Activated B cell treated with CpG ODN at 0.5 μM for 24 hours (primary cell): ENCODE measurements around the gene GBP4. TPM values are rescaled to one million over a fixed set of nuclear protein-coding genes. Genes with fewer than 3 reads are reported as not detected.

Source experiments
- ATAC-seq: fragments of 200-7000 bp; cut with Tn5 transposase; one replicate; pipeline ENCODE4 v1.10.0; 2021; ENCODE audit warnings: low read depth, mild to moderate bottlenecking, moderate library complexity
- CTCF ChIA-PET: fragments of 350-600 bp; sonication (Branson Sonifier 250); formaldehyde crosslinking; loops from one replicate; lab custom pipeline; 2021; ENCODE audit warnings: antibody characterized with exemption; lab: Charles Lee
- POLR2A ChIA-PET: fragments of 350-600 bp; sonication (Branson Sonifier 250); formaldehyde crosslinking; loops from one replicate; lab custom pipeline; 2021; ENCODE audit warnings: antibody characterized with exemption; lab: Charles Lee
- DNase-seq: peaks from one replicate; pipeline ENCODE4 v3.0.0; 2022
- H3K27ac Mint-ChIP-seq: one replicate; pipeline ENCODE4 v1.8.0; 2020; ENCODE audit warnings: mixed read lengths
- H3K27me3 Mint-ChIP-seq: one replicate; pipeline ENCODE4 v1.8.0; 2021; ENCODE audit warnings: mixed read lengths
- H3K36me3 Mint-ChIP-seq: one replicate; pipeline ENCODE4 v1.8.0; 2021; ENCODE audit warnings: low read depth, mixed read lengths
- H3K4me1 Mint-ChIP-seq: one replicate; pipeline ENCODE4 v1.8.0; 2021; ENCODE audit warnings: mixed read lengths
- H3K4me3 Mint-ChIP-seq: one replicate; pipeline ENCODE4 v1.8.0; 2020; ENCODE audit warnings: mild to moderate bottlenecking, mixed read lengths
- H3K9me3 Mint-ChIP-seq: one replicate; pipeline ENCODE4 v1.8.0; 2020; ENCODE audit warnings: mixed read lengths
- intact Hi-C: fragments of 100-400 bp; cut with micrococcal nuclease; formaldehyde crosslinking; loops from one replicate; pipeline ENCODE4 v1.15.1; 2024
- total RNA-seq: library from RNA; stranded (reverse); gene quantifications from 2 replicates; pipeline ENCODE4 v1.2.3, GENCODE V29; 2022
- TF ChIP-seq, protein P1 (sequence below): fragments of 200-600 bp; IDR thresholded peaks from one replicate; pipeline ENCODE4 v1.8.0; 2022; ENCODE audit warnings: antibody characterized with exemption, mild to moderate bottlenecking

GBP4 gene
- total RNA-seq, 1 donor from 2014 or later: 19.2 TPM

DNA sequence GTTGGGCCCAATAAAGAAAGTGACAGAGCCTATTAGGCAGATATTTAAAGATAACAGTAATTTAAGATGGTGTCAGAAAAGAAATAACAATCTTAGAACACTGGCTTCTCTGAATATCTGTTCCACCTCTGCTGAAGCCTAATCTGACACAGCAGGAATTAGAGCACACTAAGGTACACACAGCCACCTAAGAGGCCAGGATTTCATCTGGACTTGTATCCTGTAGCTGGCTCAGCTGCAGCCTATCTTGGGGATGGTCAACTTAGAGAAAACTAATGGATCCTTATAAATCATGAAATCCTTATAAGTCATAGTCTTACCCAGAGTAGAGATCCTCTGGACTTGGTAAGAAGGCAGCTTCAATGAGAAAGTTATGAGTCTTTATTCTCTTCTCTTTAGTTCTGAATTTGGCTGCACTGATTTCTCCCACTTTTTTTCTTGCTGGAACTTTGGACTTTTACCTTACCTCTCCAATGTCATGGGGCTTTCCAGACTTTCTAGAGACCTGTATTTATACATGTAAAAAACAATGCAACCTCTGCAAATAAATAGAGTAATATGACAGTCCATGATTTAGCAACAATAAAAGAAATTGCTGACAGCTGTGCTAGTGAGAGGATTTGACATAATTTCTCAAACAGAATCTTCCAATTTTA, 23.0 kb downstream of the GBP4 start, which contains the start of gene GBP7:
TSS of gene GBP7 (minus strand) at position 403 of the 656 bp plus-strand sequence. CDS start 4,068 bp downstream, outside the sequence.
- ATAC-seq (no peak), DNase-seq (no peak)
- Mint-ChIP-seq H3K27ac (no peak within 1 kb of the TSS), H3K4me1 (peaks cover 5% of the 10 kb centered on the region), H3K27me3 (no peaks in the 10 kb centered on the region), H3K4me3 (no peak within 1 kb of the TSS), H3K9me3 (no peaks in the 10 kb centered on the region), H3K36me3 (no peaks in the 10 kb centered on the region)
- POLR2A ChIA-PET: no interaction called here
- TF ChIP-seq, protein P1, sequence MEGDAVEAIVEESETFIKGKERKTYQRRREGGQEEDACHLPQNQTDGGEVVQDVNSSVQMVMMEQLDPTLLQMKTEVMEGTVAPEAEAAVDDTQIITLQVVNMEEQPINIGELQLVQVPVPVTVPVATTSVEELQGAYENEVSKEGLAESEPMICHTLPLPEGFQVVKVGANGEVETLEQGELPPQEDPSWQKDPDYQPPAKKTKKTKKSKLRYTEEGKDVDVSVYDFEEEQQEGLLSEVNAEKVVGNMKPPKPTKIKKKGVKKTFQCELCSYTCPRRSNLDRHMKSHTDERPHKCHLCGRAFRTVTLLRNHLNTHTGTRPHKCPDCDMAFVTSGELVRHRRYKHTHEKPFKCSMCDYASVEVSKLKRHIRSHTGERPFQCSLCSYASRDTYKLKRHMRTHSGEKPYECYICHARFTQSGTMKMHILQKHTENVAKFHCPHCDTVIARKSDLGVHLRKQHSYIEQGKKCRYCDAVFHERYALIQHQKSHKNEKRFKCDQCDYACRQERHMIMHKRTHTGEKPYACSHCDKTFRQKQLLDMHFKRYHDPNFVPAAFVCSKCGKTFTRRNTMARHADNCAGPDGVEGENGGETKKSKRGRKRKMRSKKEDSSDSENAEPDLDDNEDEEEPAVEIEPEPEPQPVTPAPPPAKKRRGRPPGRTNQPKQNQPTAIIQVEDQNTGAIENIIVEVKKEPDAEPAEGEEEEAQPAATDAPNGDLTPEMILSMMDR: no peak
- CTCF ChIA-PET: no interaction called here
- intact Hi-C loops: no loop called here

DNA sequence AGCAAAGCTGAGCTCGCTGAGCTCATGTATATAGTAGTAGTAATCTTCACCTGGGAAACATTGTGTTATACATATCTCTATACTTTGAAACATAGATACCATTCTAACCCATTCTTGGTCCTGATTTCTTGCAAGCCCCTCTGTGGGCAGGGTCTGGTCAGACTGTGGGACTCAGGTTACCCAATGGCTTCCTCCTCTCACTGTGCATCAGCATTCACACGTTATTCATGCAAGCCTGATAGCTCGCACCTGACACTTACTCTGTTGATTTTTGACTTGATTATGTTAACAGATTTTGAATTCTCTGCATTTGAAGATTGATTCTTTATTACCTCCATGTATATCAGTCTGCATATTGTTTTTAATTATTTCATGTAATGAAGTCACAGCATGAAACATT, 24.3 kb downstream of the GBP4 start:
- ChIA-PET CTCF (no interaction called here), POLR2A (no interaction called here)
- Mint-ChIP-seq H3K4me1 (peaks cover 5% of the 10 kb centered on the region), H3K9me3 (no peaks in the 10 kb centered on the region), H3K4me3 (no peak overlapping the region), H3K27me3 (no peaks in the 10 kb centered on the region), H3K27ac (no peak overlapping the region), H3K36me3 (no peaks in the 10 kb centered on the region)
- no peak for DNase-seq
- ATAC-seq: no peak
- TF ChIP-seq, protein P1: no peak
- intact Hi-C loops: no loop called here

DNA sequence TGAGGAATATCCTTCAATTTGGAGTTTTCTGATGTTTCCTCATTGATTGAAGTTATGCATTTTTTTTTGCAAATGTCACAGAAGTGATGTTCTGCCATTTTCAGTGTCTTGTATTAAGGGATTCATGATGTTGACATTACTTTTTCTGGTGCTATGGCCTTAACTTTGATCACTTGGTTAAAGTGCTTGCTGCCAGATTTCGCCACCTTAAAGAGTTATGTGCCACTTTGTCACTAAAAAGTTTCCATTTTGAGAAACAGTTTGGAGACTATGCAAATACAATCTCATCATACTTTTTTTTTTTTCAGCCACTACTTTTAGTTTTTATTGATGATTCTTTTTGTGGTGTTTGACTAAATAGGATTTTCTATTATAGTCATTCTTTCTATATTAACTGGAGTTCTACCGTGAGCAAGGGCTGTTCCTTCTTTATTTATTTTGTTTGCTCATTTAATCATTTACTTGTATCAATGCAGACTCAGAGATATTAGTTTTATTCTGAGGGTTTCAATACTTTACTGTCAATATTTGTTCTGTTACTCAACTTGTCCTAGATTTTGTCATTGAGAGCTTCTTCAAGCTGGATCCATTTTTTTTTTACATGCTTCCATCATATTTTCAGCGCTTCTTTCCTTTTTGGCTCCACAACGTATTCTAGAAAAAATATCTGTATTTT, 26.1 kb downstream of the GBP4 start:
- no peaks in the 10 kb centered on the region for H3K9me3 Mint-ChIP-seq
- no peak overlapping the region for H3K4me3 Mint-ChIP-seq
- intact Hi-C loops: no loop called here
- DNase-seq (no peak), ATAC-seq (no peak)
- TF ChIP-seq, protein P1: no peak
- H3K4me1 Mint-ChIP-seq: peaks cover 5% of the 10 kb centered on the region
- ChIA-PET CTCF (no interaction called here), POLR2A (no interaction called here)
- H3K36me3 Mint-ChIP-seq: no peaks in the 10 kb centered on the region
- H3K27ac Mint-ChIP-seq: no peak overlapping the region
- no peaks in the 10 kb centered on the region for H3K27me3 Mint-ChIP-seq

DNA sequence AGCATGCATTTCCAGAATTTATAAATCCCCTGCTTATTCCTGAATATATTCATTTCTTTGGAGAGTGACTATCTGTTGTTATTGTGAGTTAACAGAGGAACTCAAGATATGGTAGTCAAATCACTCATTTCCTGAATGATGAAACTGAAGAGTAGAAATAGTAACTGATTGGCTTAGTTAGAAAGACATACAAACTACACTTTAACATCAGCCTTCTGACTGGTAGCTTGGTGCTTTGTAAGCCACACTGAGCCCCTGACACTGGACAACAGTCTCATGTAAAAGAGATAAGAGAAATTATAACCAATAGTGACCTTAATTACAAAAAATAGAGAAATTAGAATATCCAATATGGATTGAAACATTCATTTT, 27.7 kb downstream of the GBP4 start:
- DNase-seq (no peak), ATAC-seq (no peak)
- Mint-ChIP-seq H3K4me3 (no peak overlapping the region), H3K36me3 (no peaks in the 10 kb centered on the region), H3K4me1 (peaks cover 5% of the 10 kb centered on the region), H3K27me3 (no peaks in the 10 kb centered on the region), H3K27ac (no peak overlapping the region), H3K9me3 (no peaks in the 10 kb centered on the region)
- ChIA-PET POLR2A (no interaction called here), CTCF (no interaction called here)
- intact Hi-C loops: no loop called here
- TF ChIP-seq, protein P1: no peak

DNA sequence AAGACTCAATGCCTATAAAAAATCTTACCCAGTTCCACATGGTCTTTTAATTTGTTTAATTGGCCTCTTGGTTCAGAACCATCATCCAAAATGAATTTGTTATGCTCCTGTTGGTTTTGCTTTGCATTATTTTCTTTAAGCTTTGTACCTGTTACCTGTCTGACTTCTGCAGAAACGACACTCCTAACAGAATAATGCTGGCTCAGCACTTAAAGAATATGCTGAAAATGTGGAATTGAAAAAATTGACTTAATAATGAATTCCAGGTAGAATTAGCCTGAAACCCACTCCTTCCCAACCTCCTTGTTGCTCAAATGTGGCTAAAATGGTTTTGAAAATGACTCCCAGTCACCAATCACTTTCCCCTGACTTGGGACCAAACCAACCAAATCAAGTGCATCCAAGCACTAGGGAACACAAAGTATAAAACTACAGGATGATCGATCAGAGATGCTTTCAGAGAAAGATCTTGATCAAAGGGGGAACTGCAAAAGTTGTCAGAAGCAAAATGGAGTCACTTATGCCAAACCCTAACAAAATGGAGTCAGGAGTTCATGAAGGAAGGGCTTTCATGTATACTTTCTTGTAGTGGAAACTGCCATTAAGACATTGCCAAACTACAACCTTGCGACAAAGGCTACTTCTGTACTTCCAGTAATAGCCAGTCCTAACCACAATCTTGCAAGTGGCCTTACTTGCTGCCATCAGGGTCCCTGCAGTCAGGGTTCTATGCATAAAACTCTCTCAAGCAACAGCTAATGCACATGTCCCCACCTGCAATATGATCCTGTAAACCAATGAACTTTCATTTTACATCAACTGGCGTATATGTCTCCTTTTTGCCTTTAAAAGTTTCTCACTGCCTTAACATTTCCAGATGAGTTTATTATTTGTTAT, 28.3 kb downstream of the GBP4 start:
- Mint-ChIP-seq H3K27me3 (no peaks in the 10 kb centered on the region), H3K36me3 (no peaks in the 10 kb centered on the region), H3K4me1 (peaks cover 5% of the 10 kb centered on the region), H3K4me3 (no peak overlapping the region), H3K9me3 (no peaks in the 10 kb centered on the region), H3K27ac (no peak overlapping the region)
- ATAC-seq: no peak
- POLR2A ChIA-PET: no interaction called here
- intact Hi-C loops: no loop called here
- TF ChIP-seq, protein P1: no peak
- CTCF ChIA-PET: no interaction called here
- no peak for DNase-seq
